Upper lobe of left lung (tissue), 6 donors: ENCODE measurements around the gene SLC26A2. TPM values are rescaled to one million over a fixed set of nuclear protein-coding genes. Genes with fewer than 3 reads are reported as not detected.

Experiments
- ATAC-seq, 2 donors: fragments of 200-7000 bp; cut with Tn5 transposase; one replicate each; pipeline ENCODE4 v1.9.1; 2022; ENCODE audit warnings: mild to moderate bottlenecking in 2 of 2, moderate library complexity in 2 of 2; ENCODE audit not compliant: low FRiP score in 2 of 2
- DNase-seq, 2 donors: peaks; one replicate each; pipeline ENCODE4 v3.0.0-alpha.2; 2019 to 2020
- H3K27ac ChIP-seq, 4 donors: fragments of 200-600 bp; sonication (generic); one replicate each; pipeline ENCODE4 v1.5.1; 2016 to 2019
- H3K27me3 ChIP-seq, 4 donors: fragments of 200-600 bp; sonication (generic); one replicate each; pipeline ENCODE4 v1.5.1; 2017 to 2019
- H3K36me3 ChIP-seq, 4 donors: fragments of 200-600 bp; sonication (generic); one replicate each; pipeline ENCODE4 v1.5.1; 2016 to 2019
- H3K4me1 ChIP-seq, 4 donors: fragments of 200-600 bp; sonication (generic); one replicate each; pipeline ENCODE4 v1.5.1; 2018 to 2019
- H3K4me3 ChIP-seq, 4 donors: fragments of 200-600 bp; sonication (generic); one replicate each; pipeline ENCODE4 v1.5.1; 2017 to 2019; ENCODE audit warnings: mild to moderate bottlenecking in 2 of 4, moderate library complexity in 1 of 4
- H3K9me3 ChIP-seq, 4 donors: fragments of 200-600 bp; sonication (generic); one replicate each; pipeline ENCODE4 v1.5.1; 2018 to 2019
- CTCF ChIP-seq, 6 experiments: fragments of 450-650 bp in 4 of 6; fragments of 200-600 bp in 2 of 6; sonication (generic) in 2 of 6; IDR thresholded peaks; one replicate each; pipeline ENCODE4 v1.5.1; 2016 to 2019; ENCODE audit warnings: antibody characterized with exemption in 6 of 6
- EP300 ChIP-seq, 4 donors: sonication (generic); formaldehyde crosslinking; IDR thresholded peaks; one replicate each; pipeline ENCODE4 v1.5.1; 2017; ENCODE audit warnings: antibody characterized with exemption in 4 of 4, control low read depth in 2 of 4
- POLR2A ChIP-seq, 4 donors: fragments of 450-650 bp; IDR thresholded peaks; one replicate each; pipeline ENCODE4 v1.5.1; 2016 to 2017; ENCODE audit warnings: antibody characterized with exemption in 4 of 4, mild to moderate bottlenecking in 2 of 4
- POLR2AphosphoS5 ChIP-seq, 2 donors: sonication (generic); formaldehyde crosslinking; IDR thresholded peaks; one replicate each; pipeline ENCODE4 v1.5.1; 2017; ENCODE audit warnings: antibody characterized with exemption in 2 of 2
- WGBS, 2 donors: methylation state at CpG; one replicate each; pipeline ENCODE4 v1.1.5; 2017 to 2018; 5-methylcytosine and 5-hydroxymethylcytosine counted together
- total RNA-seq, 6 donors: library from RNA; depleted of rRNA in 4 of 6; stranded (reverse); fragments of >200 nt in 4 of 6; gene quantifications; one replicate each; pipeline versions ENCODE4 v1.1.0 to v1.2.1, GENCODE V29; 2016 to 2021
- donor health status: DM: no; HTN: no; CAD: no; lungs with moderate emphysema.
- donor health status: DM: no; HTN: yes; CAD: no; lungs with severe emphysema.

The SLC26A2 gene
- total RNA-seq, 6 donors from 2014 or later: 7.3 to 21.6 (median 16.8) TPM

- Histone ChIP-seq H3K27ac (no peak overlapping the region), H3K27me3 (no peaks in the 10 kb centered on the region), H3K9me3 (no peaks in the 10 kb centered on the region), H3K4me3 (no peak overlapping the region), H3K36me3 (no peaks in the 10 kb centered on the region), H3K4me1 (no peaks in the 10 kb centered on the region)
- WGBS, 2 donors: 89% methylated on average over 7 of the region's 7 CpGs
- ATAC-seq (no peak), DNase-seq (no peak)
- TF ChIP-seq EP300 (IDR thresholded peaks at IDR 0.05): no peak
- TF ChIP-seq POLR2A (IDR thresholded peaks at IDR 0.05): no peak
- TF ChIP-seq POLR2AphosphoS5 (IDR thresholded peaks at IDR 0.05): no peak
- no peak for TF ChIP-seq CTCF (IDR thresholded peaks at IDR 0.05)
Observed at GRCh38 chr5:149915392-149916260, 44.9 kb upstream of the SLC26A2 start.

- no peaks in the 10 kb centered on the region for H3K27me3 ChIP-seq
- DNase-seq (no peak), ATAC-seq (no peak)
- H3K4me1 ChIP-seq: no peaks in the 10 kb centered on the region
- 82 to 89% methylated on average over 7 of the region's 7 CpGs for WGBS, 2 donors
- no peaks in the 10 kb centered on the region for H3K36me3 ChIP-seq
- peak overlapping the region in 1 of 4 donors; percentile 38 for H3K27ac ChIP-seq
- TF ChIP-seq POLR2AphosphoS5 (IDR thresholded peaks at IDR 0.05) (no peak), POLR2A (IDR thresholded peaks at IDR 0.05) (no peak), EP300 (IDR thresholded peaks at IDR 0.05) (no peak), CTCF (IDR thresholded peaks at IDR 0.05) (no peak)
- no peak overlapping the region for H3K4me3 ChIP-seq
- H3K9me3 ChIP-seq: no peaks in the 10 kb centered on the region
Observed at GRCh38 chr5:149916334-149917072, 44.1 kb upstream of the SLC26A2 start.

- Histone ChIP-seq H3K27ac (peak overlapping the region in 1 of 4 donors; percentile 38), H3K27me3 (no peaks in the 10 kb centered on the region), H3K36me3 (no peaks in the 10 kb centered on the region), H3K4me3 (no peak overlapping the region), H3K4me1 (no peaks in the 10 kb centered on the region), H3K9me3 (no peaks in the 10 kb centered on the region)
- ATAC-seq (no peak), DNase-seq (no peak)
- TF ChIP-seq CTCF (IDR thresholded peaks at IDR 0.05) (no peak), POLR2AphosphoS5 (IDR thresholded peaks at IDR 0.05) (no peak), POLR2A (IDR thresholded peaks at IDR 0.05) (no peak), EP300 (IDR thresholded peaks at IDR 0.05) (no peak)
- 81 to 86% methylated on average over 6 of the region's 6 CpGs for WGBS, 2 donors
Observed at GRCh38 chr5:149917073-149917676, 43.4 kb upstream of the SLC26A2 start.

GRCh38 chr5:149921597-149921996 lies 39.0 kb upstream of the SLC26A2 start:
- WGBS, 2 donors: 90 to 93% methylated on average over 3 of the region's 3 CpGs
- no peak overlapping the region for H3K4me3 ChIP-seq
- no peaks in the 10 kb centered on the region for H3K4me1 ChIP-seq
- no peak for DNase-seq
- no peak for ATAC-seq
- H3K27me3 ChIP-seq: no peaks in the 10 kb centered on the region
- H3K36me3 ChIP-seq: no peaks in the 10 kb centered on the region
- H3K9me3 ChIP-seq: no peaks in the 10 kb centered on the region
- H3K27ac ChIP-seq: no peak overlapping the region
- TF ChIP-seq EP300 (IDR thresholded peaks at IDR 0.05) (no peak), POLR2A (IDR thresholded peaks at IDR 0.05) (no peak), CTCF (IDR thresholded peaks at IDR 0.05) (no peak), POLR2AphosphoS5 (IDR thresholded peaks at IDR 0.05) (no peak)
